Loucy (cell line): ENCODE measurements around the gene SKI.

ENCODE experiments used
- EZH2phosphoT487 ChIP-seq: fragments of 200-600 bp; IDR thresholded peaks from 2 replicates; pipeline ENCODE4 v1.6.1; 2018; ENCODE audit warnings: antibody characterized with exemption, mild to moderate bottlenecking, moderate library complexity, borderline replicate concordance
- TF ChIP-seq, protein P1 (sequence below): fragments of 200-600 bp; sonication (generic); conservative IDR thresholded peaks from 2 replicates; pipeline ENCODE4 v1.5.1; 2014; ENCODE audit warnings: mild to moderate bottlenecking, antibody characterized with exemption, low read length

- TF ChIP-seq, protein P1, sequence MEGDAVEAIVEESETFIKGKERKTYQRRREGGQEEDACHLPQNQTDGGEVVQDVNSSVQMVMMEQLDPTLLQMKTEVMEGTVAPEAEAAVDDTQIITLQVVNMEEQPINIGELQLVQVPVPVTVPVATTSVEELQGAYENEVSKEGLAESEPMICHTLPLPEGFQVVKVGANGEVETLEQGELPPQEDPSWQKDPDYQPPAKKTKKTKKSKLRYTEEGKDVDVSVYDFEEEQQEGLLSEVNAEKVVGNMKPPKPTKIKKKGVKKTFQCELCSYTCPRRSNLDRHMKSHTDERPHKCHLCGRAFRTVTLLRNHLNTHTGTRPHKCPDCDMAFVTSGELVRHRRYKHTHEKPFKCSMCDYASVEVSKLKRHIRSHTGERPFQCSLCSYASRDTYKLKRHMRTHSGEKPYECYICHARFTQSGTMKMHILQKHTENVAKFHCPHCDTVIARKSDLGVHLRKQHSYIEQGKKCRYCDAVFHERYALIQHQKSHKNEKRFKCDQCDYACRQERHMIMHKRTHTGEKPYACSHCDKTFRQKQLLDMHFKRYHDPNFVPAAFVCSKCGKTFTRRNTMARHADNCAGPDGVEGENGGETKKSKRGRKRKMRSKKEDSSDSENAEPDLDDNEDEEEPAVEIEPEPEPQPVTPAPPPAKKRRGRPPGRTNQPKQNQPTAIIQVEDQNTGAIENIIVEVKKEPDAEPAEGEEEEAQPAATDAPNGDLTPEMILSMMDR: no peak
- no peak for TF ChIP-seq EZH2phosphoT487
These were observed 85.6 kb downstream of the SKI start for GRCh38 chr1:2313651-2314261.
